Adrenal gland (tissue), 12 donors: ENCODE results near the gene OXT. TPM values are rescaled to one million over a fixed set of nuclear protein-coding genes. Genes with fewer than 3 reads are reported as not detected.
"Not testable (repeated sequence)": the region's sequence is repeated elsewhere in the genome, so short reads cannot be mapped to it uniquely, and the experiment has no call there.

Source experiments
- DNase-seq, 7 donors: peaks; one replicate each; pipeline ENCODE4 v3.0.0-alpha.2; 2019 to 2020
- H3K27ac ChIP-seq, 5 donors: fragments of 200-600 bp; sonication (generic) in 4 of 5; 1 replicate in 3 of 5; 2 replicates in 2 of 5; pipeline versions ENCODE4 v1.5.1 to v1.8.0; 2016 to 2020; ENCODE audit warnings: mild to moderate bottlenecking in 1 of 5
- H3K27me3 ChIP-seq: fragments of 200-600 bp; 2 replicates; pipeline ENCODE4 v1.8.0; 2021
- H3K36me3 ChIP-seq, 2 donors: fragments of 200-600 bp; replicated peaks in 1 of 2; 1 replicate in 1 of 2; 2 replicates in 1 of 2; pipeline versions ENCODE4 v1.5.1 to v1.8.0; 2018 to 2022
- H3K4me1 ChIP-seq, 2 donors: fragments of 200-600 bp; replicated peaks in 1 of 2; 1 replicate in 1 of 2; 2 replicates in 1 of 2; pipeline versions ENCODE4 v1.5.1 to v1.8.0; 2018 to 2021
- H3K4me3 ChIP-seq, 4 donors: fragments of 200-600 bp; sonication (generic) in 3 of 4; one replicate each; pipeline ENCODE4 v1.5.1; 2016 to 2018
- H3K9me3 ChIP-seq, 3 donors: fragments of 200-600 bp; sonication (generic) in 1 of 3; replicated peaks in 1 of 3; 1 replicate in 2 of 3; 2 replicates in 1 of 3; pipeline versions ENCODE4 v1.5.1 to v1.8.0; 2016 to 2021
- CTCF ChIP-seq, 6 experiments: fragments of 450-650 bp in 4 of 6; fragments of 200-600 bp in 2 of 6; sonication (generic) in 1 of 6; IDR thresholded peaks; 1 replicate in 5 of 6; 2 replicates in 1 of 6; pipeline versions ENCODE4 v1.5.1 to v1.8.0; 2016 to 2021; ENCODE audit warnings: antibody characterized with exemption in 6 of 6, mild to moderate bottlenecking in 2 of 6, moderate library complexity in 1 of 6
- POLR2A ChIP-seq, 2 donors: fragments of 450-650 bp; IDR thresholded peaks; one replicate each; pipeline ENCODE4 v1.6.1; 2017; ENCODE audit warnings: antibody characterized with exemption in 2 of 2, mild to moderate bottlenecking in 2 of 2, moderate library complexity in 1 of 2
- WGBS, 4 donors: extraction: QIAGEN DNeasy Blood & Tissue Kit in 2 of 4; methylation state at CpG; one replicate each; pipeline versions ENCODE4 v1.1.5 to v1.1.7; 2013 to 2017; 5-methylcytosine and 5-hydroxymethylcytosine counted together
- intact Hi-C, 2 donors: fragments of 100-400 bp; cut with DNase I; formaldehyde crosslinking; loops; one replicate each; pipeline versions ENCODE4 v1.14.1 to v1.15.0; 2022 to 2023
- polyA plus RNA-seq, 3 donors: library from polyadenylated mRNA; stranded (reverse); fragments of 200-250 nt in 2 of 3; fragments of 350-450 nt in 1 of 3; fragmentation: Illumina TruSeq in 1 of 3; extraction: RNeasy Lipid Tissue Mini Kit (QIAGEN cat#74804) in 1 of 3; gene quantifications; one replicate each; pipeline ENCODE4 v1.2.3, GENCODE V29; 2013 to 2014
- total RNA-seq, 9 donors: library from RNA; depleted of rRNA in 4 of 9; stranded (reverse); fragments of >200 nt in 4 of 9; fragments of 120-200 nt in 1 of 9; fragmentation: NEBNext Ultra II Directional in 1 of 9; extraction: Animal tissue kit (Norgen Biotek cat#: 25700) in 1 of 9; gene quantifications; one replicate each; pipeline versions ENCODE4 v1.1.0 to v1.2.4, GENCODE V29; 2013 to 2023
- donor health status: healthy with polysubstance abuse.
- donor health status: Bipolar disorder and iron deficiency.
- donor health status: DM: yes; HTN: yes; CAD: no.
- donor health status: DM: no; HTN: no; CAD: no.
- donor health status: DM: no; HTN: no; CAD: no.
- donor health status: DM: yes; HTN: yes; CAD: no.

The OXT gene
- total and polyA plus RNA-seq, 12 donors = 0.47 to 20.5 (median 1.2) TPM; not detected in 4

- H3K36me3 ChIP-seq = no peaks in the 10 kb centered on the region
- 39 to 46% (median 46%) methylated on average over 23 to 30 of the region's 30 CpGs for WGBS, 4 donors
These were observed 44.0 kb downstream of the OXT start for GRCh38 chr20:3115190-3116107.

GRCh38 chr20:3116341-3116740 is 44.9 kb downstream of the OXT start:
- H3K27ac ChIP-seq = peak overlapping the region; percentile 10 to 94 (median 90)
- TF ChIP-seq POLR2A (IDR thresholded peaks at IDR 0.05) (no peak), CTCF (IDR thresholded peaks at IDR 0.05) (no peak)
- no peaks in the 10 kb centered on the region for H3K9me3 ChIP-seq
- intact Hi-C loops = loop anchor here in 1 of 2 donors (10.0 kb wide), 1 partner anchor 62 kb away; no protein-coding TSS in a partner anchor
- no peak overlapping the region for H3K4me3 ChIP-seq
- peaks cover 23 to 33% of the 10 kb centered on the region in 2 donors for H3K4me1 ChIP-seq
- WGBS, 4 donors = 35 to 58% (median 42%) methylated on average over 4 of the region's 4 CpGs
- H3K36me3 ChIP-seq = peaks cover 0 to 7% of the 10 kb centered on the region in 2 donors
- peak; percentile 70 to 86 (median 83) for DNase-seq
- no peaks in the 10 kb centered on the region for H3K27me3 ChIP-seq

More at GRCh38 chr20:3115190-3116107, 44.0 kb downstream of the OXT start:
- Histone ChIP-seq H3K4me1 (peaks cover 23 to 33% of the 10 kb centered on the region in 2 donors), H3K27me3 (no peaks in the 10 kb centered on the region), H3K4me3 (no peak overlapping the region), H3K27ac (peak overlapping the region; percentile 10 to 94 (median 90)), H3K9me3 (no peaks in the 10 kb centered on the region)
- peak in 6 of 7 donors; percentile 47 to 67 (median 66) for DNase-seq
- intact Hi-C loops = loop anchor here in 1 of 2 donors (10.0 kb wide), 1 partner anchor 61 kb away; no protein-coding TSS in a partner anchor
- TF ChIP-seq CTCF (IDR thresholded peaks at IDR 0.05) (peak; percentile 55 to 89 (median 80)), POLR2A (IDR thresholded peaks at IDR 0.05) (no peak)

DNA sequence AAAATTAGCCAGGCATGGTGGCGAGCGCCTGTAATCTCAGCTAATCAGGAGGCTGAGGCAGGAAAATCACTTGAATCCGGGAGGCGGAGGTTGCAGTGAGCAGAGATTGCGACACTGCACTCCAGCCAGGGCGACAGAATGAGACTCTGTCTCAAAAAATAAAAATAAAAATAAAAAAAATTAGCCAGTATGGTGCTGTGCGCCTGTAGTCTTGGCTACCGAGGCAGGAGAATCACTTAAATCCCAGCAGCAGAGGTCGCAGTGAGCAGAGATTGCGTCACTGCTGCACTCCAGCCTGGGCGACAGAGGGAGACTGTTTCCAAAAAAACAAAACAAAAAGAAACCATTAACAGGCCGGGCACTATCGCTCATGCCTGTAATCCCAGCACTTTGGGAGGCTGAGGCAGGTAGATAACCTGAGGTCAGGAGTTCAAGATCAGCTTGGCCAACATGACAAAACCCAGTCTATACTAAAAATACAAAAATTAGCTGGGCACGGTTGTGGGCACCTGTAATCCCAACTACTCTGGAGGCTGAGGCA is 46.5 kb downstream of the OXT start:
- Histone ChIP-seq H3K27ac (peak overlapping the region; percentile 31 to 94 (median 81)), H3K36me3 (peaks cover 0 to 19% of the 10 kb centered on the region in 2 donors), H3K4me1 (peaks cover 23 to 33% of the 10 kb centered on the region in 2 donors)
- peak; percentile 76 to 91 (median 86) for DNase-seq
- intact Hi-C loops = loop anchor here in 1 of 2 donors (10.0 kb wide), 1 partner anchor 63 kb away; no protein-coding TSS in a partner anchor
- 31 to 37% (median 33%) methylated on average over 14 of the region's 14 CpGs for WGBS, 4 donors
- H3K27me3 ChIP-seq, H3K4me3 ChIP-seq, H3K9me3 ChIP-seq: not testable (repeated sequence)
- TF ChIP-seq POLR2A (IDR thresholded peaks at IDR 0.05) = peak in 1 of 2 donors; percentile 21
- TF ChIP-seq CTCF (IDR thresholded peaks at IDR 0.05) = peak; percentile 52 to 97 (median 84)

DNA sequence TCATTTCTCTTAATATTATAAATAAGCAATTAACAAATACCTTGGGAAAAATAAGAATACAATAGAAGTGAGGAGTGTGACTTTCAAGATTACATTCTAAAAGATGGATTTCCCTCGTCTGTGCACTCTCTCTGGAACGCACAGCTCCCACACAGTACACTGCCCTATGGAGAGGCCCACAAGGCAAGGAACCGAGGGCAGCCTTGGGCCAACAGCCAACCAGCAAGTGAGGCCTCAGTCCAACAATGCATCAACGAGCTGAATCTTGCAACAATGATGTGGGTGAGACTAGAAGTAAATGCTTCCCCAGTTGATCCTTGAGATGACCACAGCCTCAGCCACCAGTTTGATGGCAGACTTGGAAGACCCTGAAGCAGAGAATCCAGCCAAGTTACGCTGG is 47.6 kb downstream of the OXT start:
- no peaks in the 10 kb centered on the region for H3K9me3 ChIP-seq
- peaks cover 23 to 33% of the 10 kb centered on the region in 2 donors for H3K4me1 ChIP-seq
- H3K36me3 ChIP-seq = peaks cover 0 to 19% of the 10 kb centered on the region in 2 donors
- TF ChIP-seq CTCF (IDR thresholded peaks at IDR 0.05) (no peak), POLR2A (IDR thresholded peaks at IDR 0.05) (no peak)
- no peaks in the 10 kb centered on the region for H3K27me3 ChIP-seq
- intact Hi-C loops = loop anchor here in 1 of 2 donors (10.0 kb wide), 1 partner anchor 64 kb away; no protein-coding TSS in a partner anchor
- H3K4me3 ChIP-seq = no peak overlapping the region
- DNase-seq = peak in 6 of 7 donors; percentile 54 to 81 (median 71)
- 43 to 53% (median 44%) methylated on average over 5 of the region's 5 CpGs for WGBS, 4 donors
- H3K27ac ChIP-seq = peak overlapping the region in 2 of 5 donors; percentile 92 to 94
